ENCODE measurements around the gene DHX32.

DNA sequence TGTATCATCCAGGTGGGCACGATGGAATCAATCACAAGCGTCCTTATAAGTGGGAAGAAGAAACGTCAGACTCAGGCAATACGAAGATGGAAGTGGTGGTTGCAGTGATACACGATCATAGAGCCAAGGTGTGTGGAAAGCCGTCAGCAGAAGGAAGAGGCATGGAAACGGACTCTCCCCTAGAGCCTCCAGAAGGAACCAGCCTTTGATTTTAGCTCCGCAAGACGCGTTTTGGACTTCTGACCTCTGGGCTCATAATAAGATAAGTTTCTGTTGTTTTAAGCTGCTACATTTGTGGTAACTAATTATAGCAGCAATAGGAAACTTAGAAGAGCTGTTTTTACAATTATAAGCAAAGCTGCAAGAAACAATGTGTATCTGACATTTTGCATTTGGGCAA is 30.1 kb upstream of the DHX32 start:
- TF ChIP-seq, protein P1, sequence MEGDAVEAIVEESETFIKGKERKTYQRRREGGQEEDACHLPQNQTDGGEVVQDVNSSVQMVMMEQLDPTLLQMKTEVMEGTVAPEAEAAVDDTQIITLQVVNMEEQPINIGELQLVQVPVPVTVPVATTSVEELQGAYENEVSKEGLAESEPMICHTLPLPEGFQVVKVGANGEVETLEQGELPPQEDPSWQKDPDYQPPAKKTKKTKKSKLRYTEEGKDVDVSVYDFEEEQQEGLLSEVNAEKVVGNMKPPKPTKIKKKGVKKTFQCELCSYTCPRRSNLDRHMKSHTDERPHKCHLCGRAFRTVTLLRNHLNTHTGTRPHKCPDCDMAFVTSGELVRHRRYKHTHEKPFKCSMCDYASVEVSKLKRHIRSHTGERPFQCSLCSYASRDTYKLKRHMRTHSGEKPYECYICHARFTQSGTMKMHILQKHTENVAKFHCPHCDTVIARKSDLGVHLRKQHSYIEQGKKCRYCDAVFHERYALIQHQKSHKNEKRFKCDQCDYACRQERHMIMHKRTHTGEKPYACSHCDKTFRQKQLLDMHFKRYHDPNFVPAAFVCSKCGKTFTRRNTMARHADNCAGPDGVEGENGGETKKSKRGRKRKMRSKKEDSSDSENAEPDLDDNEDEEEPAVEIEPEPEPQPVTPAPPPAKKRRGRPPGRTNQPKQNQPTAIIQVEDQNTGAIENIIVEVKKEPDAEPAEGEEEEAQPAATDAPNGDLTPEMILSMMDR (conservative IDR thresholded peaks at IDR 0.05 in 1 of 2, IDR thresholded peaks at IDR 0.05 in 1 of 2; ENCODE audit: extremely low read depth in 1 of 2, insufficient read depth in 1 of 2, low read depth in 1 of 2, low read length in 2 of 2) = no peak
- no peak for TF ChIP-seq EZH2 (IDR thresholded peaks at IDR 0.05; ENCODE audit: borderline replicate concordance, low read length)

All from mammary epithelial cell (primary cell).